HG02798 (cell line): ENCODE measurements around the gene ZYX.

Source experiments
- ATAC-seq: cut with Tn5 transposase; IDR thresholded peaks from one replicate; pipeline ENCODE4 v1.9.1; 2021; ENCODE audit warnings: mild to moderate bottlenecking; ENCODE audit not compliant: unreplicated experiment, poor library complexity

Gene ZYX, protein sequence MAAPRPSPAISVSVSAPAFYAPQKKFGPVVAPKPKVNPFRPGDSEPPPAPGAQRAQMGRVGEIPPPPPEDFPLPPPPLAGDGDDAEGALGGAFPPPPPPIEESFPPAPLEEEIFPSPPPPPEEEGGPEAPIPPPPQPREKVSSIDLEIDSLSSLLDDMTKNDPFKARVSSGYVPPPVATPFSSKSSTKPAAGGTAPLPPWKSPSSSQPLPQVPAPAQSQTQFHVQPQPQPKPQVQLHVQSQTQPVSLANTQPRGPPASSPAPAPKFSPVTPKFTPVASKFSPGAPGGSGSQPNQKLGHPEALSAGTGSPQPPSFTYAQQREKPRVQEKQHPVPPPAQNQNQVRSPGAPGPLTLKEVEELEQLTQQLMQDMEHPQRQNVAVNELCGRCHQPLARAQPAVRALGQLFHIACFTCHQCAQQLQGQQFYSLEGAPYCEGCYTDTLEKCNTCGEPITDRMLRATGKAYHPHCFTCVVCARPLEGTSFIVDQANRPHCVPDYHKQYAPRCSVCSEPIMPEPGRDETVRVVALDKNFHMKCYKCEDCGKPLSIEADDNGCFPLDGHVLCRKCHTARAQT

DNA sequence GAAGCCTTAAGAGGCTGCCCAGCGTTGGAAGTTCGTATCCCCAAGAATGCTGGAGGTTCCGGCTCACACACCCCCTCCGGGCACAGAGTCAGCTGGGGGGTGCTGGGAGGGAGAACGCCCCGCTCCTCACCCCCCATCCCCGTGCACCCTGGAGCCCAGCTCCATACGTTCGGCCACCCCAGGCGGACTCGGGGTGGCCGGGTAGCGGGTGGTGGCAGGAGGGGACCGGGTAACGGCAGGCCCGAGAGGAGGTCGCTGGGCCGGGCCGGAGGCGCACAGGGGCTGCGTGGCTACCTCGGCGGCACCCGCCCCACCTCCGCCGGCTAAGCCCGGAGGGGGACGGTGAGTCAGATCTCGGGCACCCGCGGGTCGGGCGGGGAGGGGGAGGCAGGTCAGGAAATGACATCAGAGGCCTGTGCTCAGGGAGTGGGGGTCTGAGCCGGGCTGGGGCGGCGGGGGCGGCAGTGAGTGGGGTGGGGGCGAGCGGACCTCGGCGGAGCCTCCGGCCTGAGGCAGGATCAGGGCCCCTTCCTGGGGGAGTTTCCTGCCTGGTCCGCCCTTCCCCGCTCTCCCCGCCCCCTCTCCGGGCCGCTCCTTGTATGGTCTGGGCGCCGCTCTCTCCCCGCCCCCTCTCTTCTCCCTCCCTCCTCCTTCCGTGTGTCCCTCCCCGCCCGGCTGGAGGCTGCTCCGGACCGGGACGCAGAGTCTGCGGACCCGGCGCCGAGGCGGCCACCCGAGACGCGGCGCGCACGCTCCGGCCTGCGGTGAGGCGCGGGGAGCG lies at the start of gene ZYX:
ZYX (plus strand) TSS at position 700 of the 781 bp plus-strand sequence. CDS start 227 bp downstream, outside the sequence.
- peak; percentile 83 for ATAC-seq

DNA sequence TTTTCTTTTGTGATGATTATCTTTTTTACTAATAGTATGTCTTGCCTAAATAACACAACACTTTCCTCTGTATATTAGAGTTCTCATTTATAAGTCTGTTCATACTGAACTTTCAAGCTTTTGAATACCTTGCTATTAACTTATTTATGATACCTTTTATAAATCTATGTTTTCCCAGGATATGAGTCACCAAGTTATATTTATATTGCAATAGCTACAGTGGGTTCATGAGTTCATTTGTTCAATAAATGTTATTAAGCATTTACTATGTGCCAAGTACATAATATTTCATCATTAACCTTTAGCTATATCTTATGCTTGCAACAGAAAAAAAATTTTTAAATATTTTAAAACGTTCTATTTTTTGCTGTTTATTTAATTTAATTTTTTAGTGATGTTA lies 46.9 kb upstream of the ZYX start:
- ATAC-seq, result no peak

DNA sequence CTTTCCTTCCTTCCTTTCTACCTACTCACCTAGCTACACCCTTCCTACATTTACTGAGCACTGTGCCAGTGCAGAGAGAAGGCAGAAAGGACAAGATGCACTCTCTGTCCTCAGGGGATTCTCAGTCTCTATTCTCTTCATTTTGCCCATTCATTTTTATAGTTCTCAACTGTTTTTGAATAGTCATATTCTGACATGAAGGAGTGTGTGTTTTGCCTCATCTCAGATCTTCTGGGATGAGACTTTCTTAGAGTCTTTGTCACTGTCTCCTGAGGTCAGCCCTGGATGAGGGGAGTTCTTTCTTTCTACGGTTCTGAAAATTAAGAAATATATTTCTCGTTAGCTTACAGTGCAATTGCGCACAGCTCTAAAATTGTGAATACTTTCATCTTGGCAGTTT lies 43.9 kb upstream of the ZYX start:
- no peak for ATAC-seq

DNA sequence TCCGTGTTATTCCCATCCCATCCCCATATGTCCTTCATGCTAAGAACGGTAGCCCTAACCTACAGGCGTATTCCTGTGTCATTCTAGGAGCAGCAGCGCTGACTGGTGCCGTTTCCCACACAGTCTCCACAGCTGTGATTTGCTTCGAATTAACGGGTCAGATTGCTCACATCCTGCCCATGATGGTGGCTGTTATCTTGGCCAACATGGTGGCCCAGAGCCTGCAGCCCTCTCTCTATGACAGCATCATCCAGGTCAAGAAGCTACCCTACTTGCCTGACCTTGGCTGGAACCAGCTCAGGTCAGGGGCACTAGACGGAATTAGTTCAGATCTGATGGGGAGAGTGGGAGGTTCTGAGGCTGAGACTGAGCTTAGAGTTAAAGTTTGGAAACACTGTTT lies 39.3 kb upstream of the ZYX start:
- ATAC-seq, result no peak

DNA sequence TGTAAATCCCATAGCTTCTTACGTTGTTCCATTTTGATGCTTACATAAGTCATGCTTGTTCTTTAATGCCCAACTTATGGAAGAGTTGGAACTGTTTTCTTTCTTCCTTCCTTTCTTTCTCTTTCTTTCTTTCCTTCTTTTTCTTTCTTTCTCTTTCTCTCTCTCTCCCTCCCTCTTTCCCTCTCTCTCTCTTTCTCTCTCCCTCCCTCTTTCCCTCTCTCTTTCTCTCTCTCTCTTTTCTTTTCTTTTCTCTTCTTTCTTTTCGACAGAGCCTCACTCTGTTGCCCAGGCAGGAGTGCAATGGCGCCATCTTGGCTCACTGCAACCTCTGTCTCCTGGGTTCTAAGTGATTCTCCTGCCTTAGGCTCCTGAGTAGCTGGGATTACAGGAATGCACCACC lies 37.5 kb upstream of the ZYX start:
- no peak for ATAC-seq

DNA sequence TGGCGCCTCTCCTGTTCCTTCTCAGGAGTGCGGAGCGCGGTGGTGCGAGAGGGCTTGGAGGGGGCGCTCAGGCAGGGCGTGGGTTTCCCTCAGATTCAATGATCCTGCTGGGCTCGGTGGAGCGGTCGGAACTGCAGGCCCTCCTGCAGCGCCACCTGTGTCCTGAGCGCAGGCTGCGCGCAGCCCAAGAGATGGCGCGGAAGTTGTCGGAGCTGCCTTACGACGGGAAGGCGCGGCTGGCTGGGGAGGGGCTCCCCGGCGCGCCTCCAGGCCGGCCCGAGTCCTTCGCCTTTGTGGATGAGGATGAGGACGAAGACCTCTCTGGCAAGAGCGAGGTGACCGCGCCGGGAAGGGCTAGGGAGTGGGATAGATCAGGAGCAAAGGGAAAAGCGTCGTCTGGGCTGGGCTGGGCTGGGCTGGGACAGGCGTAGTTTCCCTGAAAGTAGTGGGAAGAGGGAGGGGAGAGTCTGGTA lies 35.7 kb upstream of the ZYX start:
- ATAC-seq, result peak; percentile 82

DNA sequence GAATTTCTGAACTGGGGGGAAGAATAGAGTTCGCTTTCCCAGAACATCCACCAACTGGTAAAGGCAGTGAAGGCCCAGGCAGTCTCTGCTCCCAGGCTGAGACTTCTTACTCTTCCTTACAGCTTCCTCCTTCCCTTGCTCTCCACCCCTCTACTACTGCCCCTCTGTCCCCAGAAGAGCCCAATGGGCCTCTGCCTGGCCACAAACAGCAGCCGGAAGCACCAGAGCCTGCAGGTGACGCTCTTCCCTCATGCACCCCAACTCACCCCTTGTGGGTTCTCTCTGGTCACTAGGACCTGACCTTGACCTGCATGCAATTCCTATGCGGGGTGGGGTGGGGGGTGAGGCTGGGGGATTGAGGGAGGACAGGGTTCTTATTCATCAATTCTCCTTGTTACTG lies 35.1 kb upstream of the ZYX start:
- no peak for ATAC-seq

DNA sequence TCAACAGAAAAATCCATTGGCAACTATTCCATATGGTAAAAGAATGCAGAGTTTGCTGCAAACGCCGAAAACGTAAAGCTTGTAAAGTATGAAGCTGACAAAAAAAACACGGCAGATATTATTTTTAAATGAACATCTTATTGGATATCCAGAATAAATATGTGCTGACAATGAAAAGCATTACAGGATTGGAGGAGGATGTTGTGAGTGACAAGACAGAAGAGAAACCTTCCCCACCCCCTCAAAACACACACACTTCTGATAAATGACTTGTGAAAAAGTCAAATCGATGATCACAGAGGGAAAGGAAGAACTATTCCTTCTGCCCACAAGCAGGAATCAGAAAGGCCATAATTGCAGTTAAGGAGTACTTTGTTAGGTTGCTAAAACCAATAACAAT lies 33.2 kb upstream of the ZYX start:
- ATAC-seq, result no peak

DNA sequence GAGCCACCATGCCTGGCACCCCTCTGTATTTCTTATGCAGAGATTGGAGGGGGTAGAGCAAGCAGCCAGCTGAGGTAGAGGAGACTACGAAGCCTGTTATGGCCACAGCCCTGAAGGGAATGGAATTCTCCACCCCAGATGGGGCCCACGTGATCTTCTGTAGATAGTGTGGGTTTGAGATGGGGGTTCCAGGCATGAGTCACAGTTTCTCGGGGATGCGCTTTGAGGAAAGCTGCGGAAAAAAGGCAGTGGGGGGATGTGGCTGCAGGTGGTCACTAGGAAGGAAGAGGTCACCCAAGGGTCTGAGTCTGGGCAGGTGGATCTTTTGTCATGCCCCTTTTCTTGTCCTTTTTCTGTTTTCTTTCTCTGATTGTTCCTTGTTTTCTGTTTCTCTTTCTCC lies 30.1 kb upstream of the ZYX start:
- ATAC-seq, result no peak

DNA sequence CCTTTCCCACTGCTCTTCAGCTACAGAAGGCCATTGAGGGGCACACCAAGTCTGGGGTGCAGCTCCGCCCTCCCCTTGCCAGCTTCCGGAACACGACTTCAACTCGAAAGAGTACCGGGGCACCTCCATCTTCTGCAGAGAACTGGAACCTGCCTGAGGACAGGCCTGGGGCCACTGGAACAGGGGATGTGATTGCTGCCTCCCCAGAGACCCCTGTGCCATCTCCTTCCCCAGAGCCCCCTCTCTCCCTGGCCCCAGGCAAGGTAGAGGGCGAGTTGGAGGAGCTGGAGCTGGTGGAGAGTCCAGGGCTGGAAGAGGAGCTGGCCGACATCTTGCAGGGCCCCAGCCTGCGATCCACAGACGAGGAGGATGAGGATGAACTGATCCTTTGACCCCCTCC lies 29.6 kb upstream of the ZYX start:
- ATAC-seq, result no peak

DNA sequence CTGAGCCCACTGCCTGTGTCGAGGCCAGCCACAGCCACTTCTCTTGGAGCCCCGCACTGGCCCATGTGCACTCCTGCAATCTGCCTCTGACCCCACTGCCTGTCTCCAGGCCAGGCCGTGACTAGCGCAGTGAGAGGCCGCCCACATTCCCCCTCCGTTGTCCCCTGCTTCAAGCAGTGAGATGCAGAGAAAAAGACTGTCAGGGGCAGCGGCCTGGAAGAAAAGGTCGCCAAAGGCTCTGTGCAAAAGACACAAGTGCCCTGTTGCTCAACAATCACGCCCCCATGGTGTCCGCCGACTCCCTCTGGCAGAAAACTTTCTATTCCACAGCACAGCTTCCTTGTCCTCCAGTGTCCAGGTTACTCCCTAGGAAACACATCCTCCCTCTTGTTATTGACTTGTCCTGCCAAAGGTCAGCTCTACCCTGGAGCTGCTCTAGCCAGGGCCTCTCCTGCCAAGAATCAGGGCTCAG lies 28.6 kb upstream of the ZYX start:
- ATAC-seq, result no peak

DNA sequence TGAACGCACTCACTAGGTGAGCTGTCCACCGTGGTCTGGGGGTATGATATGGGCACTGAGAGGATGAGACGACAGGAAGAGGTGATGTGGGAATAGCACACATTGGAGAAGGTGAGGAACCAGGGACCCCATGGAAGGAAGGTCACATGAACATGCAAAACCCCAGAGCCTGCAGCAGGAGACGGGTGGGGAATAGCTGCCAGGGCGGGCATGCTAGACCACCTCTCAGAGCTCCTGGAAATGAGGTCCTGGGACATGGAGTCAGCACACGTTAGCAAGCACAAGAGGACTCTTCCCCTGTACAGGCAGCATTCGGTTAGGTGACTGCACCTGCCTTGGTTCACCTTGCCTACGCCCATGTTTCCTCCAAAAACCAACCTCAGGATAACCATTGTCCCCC lies 26.8 kb upstream of the ZYX start:
- ATAC-seq, result no peak

DNA sequence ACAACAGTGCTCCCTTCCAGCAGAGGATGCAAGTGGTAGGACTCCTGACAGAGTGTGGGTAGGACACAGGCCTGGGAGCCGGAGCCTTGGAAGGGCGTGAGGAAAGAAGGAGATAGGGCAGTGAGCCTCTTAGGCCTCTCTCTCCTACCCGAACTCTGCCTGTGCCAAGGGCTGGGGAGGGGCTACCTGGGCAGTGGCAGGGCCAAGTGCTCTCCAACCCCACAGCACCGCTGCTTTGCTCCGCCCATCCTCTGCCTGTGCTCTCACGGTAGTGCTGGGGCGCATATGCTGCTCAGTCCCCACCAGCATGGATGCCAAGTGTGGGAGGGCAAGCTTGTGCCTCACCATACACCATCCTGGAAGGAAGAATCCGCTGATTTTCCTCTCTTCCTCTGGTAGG lies 26.2 kb upstream of the ZYX start:
- no peak for ATAC-seq

DNA sequence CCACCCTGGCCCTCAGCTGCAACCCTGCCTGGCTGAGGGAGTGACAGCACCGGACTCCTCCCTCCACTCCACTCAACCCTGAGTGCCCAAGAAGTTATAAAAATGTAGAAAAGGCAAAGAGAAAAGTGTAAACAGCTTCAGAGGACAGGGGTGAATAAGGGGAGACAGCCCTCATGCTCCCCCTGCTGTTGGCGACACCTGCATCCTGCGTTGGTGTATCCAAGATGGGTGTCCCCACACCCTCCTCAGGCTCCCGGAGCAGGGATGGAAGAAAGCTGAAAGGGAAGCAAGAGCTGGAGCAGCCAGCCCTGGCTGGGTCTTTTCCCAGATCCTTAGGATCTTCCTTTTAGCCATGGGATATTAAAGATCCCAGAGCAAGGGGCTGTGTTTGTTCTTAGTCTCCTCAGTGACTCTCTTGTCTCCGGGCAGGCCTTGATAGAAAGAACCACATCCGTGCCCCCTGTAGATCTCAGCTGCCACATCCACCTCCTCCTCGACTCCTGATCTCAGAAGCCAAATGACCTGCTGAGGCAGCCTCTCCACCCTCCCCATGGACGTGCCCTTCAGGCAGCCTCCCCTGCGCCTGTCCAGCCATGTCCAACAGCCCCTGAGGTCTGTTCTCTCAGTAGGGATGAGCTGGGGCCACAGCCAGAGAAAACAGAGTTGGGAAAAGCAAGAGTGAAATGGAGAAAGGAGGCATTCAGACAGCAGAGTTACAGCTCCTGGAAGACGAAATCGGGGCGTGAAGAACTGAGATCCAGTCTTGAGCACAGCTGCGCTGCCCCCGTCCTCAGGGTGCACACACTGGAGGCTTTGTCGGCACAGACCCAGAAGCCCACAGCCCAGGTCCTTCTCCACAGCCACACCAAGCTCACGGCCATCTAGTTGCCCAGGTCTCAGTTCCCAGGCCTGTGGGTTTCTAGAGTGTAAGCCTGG lies 25.4 kb upstream of the ZYX start:
- no peak for ATAC-seq

DNA sequence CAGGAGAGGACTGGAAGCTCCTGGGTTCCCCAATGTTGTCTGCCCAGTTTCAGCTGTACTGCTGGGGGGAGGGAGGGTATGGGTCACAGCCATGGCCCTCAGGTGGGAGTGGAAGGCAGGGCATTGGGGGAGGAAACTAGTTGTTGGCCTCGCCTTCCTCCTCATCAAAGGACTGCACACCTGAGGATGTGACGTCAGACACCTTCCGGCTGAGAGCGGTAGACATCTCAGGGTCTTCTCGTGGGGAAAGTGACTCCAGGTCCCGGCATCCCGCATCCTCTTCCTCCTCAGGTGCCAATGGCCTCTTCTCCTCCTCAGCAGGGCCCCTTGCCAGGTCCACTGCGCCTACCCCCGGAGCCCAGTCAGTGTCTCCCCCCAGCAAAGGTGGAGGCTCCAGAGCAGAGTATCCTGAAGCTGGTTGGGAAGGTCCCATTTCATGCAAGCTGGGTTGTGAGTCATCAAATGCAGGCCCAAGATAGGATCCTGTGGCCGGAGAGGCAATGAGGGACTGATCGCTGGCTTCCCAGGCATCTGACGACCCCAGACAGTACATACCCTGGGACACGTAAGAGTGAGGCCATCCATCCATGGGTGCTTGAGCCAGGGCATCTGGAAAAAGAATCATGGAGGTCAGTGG lies 24.6 kb upstream of the ZYX start:
- ATAC-seq, result no peak

DNA sequence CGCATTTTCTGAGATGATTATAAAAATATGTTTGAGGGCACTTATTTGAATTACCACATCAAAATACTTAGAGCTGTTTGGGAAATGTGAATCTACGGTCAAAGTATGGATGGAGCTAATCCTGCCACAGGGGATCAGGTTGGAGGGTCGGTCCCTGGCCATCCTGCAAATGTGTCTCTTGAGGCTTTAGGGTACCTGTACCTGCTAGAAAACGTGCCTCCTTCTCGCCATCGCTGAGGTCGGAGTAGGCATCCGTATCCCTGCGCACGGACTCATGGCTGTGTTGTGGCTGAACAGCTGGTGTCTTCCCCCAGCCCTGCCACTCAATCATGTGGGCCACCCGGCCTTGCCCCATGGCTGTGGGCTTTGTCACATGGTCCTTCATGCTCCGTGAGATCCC lies 22.5 kb upstream of the ZYX start:
- no peak for ATAC-seq

DNA sequence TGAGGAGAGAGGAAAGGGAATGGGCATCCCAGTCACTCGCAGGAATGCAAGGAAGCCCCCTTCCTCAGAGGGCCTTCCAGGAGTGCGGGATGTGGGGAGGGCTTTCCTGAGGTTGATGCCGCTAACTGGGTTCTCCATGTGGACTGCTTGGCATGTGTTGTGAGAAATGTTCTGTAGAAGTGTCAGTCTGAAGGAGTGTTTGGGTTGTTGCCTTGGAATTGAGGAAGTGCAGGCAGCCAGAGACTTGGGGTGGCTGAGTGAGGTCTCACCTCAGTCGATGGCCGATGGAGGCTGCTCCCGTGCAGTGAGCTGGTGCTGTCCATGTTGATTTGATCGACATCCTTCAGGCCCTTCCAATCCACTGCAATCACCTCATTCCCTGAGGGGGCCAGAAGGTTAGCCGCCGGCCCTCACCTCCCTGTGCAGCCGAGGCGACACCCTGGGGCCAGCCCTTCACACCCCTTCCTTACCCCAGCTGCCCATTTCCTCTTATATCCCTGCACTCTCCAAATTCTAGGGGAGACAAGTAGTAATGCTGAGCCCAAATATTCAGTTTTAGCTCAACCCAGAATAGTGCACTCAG lies 21.3 kb upstream of the ZYX start:
- ATAC-seq, result no peak

DNA sequence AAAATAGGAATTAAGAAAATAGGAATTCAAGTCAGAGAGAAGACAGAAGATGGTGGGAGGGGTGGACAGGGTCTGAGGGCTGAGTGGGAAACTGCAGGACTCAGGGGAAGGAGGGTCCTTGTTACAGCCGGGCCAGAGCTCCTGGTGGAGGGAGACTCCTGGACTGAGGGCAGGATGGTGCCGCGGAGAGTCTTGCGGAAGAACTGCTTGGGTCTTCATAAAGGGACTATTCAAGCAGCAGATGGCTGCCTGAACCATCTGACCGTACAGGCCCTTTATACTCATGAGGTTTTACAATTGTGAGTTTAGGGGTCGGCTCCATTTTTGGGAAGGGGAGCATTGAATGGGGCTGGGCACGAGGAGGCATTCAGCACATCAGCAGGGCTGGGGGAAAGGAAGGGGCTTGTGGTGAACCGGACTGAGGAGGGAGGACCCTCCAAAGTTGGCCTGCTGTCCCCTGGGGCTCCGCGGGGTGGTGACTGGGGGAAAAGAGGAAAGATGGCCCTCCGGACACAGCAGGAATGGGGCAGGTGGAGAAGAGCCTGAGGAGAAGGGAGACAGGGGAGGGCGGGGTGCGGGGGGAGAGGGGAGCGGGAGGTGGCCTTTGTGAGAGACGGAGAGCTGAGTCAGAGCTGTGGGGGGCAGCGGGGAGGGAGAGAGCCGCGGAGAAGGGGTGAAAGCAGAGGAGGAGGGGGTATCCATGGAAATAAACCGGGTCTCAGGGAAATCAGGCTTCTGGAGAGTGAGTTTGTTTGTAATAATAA lies 20.2 kb upstream of the ZYX start:
- ATAC-seq, result no peak
